ENCODE results near the gene RABAC1. TPM values are rescaled to one million over a fixed set of nuclear protein-coding genes. Genes with fewer than 3 reads are reported as not detected.

Gene RABAC1
- total RNA-seq, 1 donor from 2014 or later = 360 TPM

- Histone ChIP-seq H3K4me3 (no peak overlapping the region), H3K4me1 (no peaks in the 10 kb centered on the region)
- DNase-seq (ENCODE audit: low spot score in 2 of 2) = no peak
Observed at GRCh38 chr19:41908724-41909464, 50.2 kb downstream of the RABAC1 start.

GRCh38 chr19:41907994-41908615 lies 51.0 kb downstream of the RABAC1 start:
- Histone ChIP-seq H3K27me3 (peaks cover 4% of the 10 kb centered on the region), H3K27ac (no peak overlapping the region), H3K36me3 (peaks cover 37 to 43% of the 10 kb centered on the region in 2 donors), H3K4me3 (no peak overlapping the region), H3K4me1 (no peaks in the 10 kb centered on the region), H3K9me3 (no peaks in the 10 kb centered on the region)
- no peak for DNase-seq (ENCODE audit: low spot score in 2 of 2)
- no peak for TF ChIP-seq CTCF (IDR thresholded peaks at IDR 0.05)
- intact Hi-C loops (cut with DNase I) = no loop called here

More at GRCh38 chr19:41908724-41909464, 50.2 kb downstream of the RABAC1 start:
- H3K27me3 ChIP-seq = peaks cover 10% of the 10 kb centered on the region
- intact Hi-C loops (cut with DNase I) = no loop called here
- H3K27ac ChIP-seq = no peak overlapping the region
- no peak for TF ChIP-seq CTCF (IDR thresholded peaks at IDR 0.05)
- no peaks in the 10 kb centered on the region for H3K9me3 ChIP-seq
- H3K36me3 ChIP-seq = peaks cover 29 to 35% of the 10 kb centered on the region in 2 donors

GRCh38 chr19:41906916-41907680 lies 52.0 kb downstream of the RABAC1 start:
- Histone ChIP-seq H3K9me3 (no peaks in the 10 kb centered on the region), H3K4me1 (no peaks in the 10 kb centered on the region), H3K4me3 (no peak overlapping the region), H3K27ac (no peak overlapping the region), H3K27me3 (no peaks in the 10 kb centered on the region), H3K36me3 (peaks cover 47 to 53% of the 10 kb centered on the region in 2 donors)
- DNase-seq (ENCODE audit: low spot score in 2 of 2) = no peak
- no peak for TF ChIP-seq CTCF (IDR thresholded peaks at IDR 0.05)
- intact Hi-C loops (cut with DNase I) = no loop called here

Other genes with a start within 250 kb of the RABAC1 start
- not detected for gene CEACAM6, start 203.8 kb downstream of the RABAC1 start, total RNA-seq
- not detected for gene CEACAM3, start 162.7 kb downstream of the RABAC1 start, total RNA-seq
- not detected for gene LYPD4, start 114.6 kb downstream of the RABAC1 start, total RNA-seq
- not detected for gene DMRTC2, start 114.3 kb downstream of the RABAC1 start, total RNA-seq
- gene RPS19, start 99.1 kb downstream of the RABAC1 start, total RNA-seq = 956 TPM
- gene CD79A, start 82.0 kb downstream of the RABAC1 start, total RNA-seq = not detected
- gene ARHGEF1, start 76.1 kb downstream of the RABAC1 start, total RNA-seq = 178 TPM
- not detected for gene ERFL, start 30.9 kb downstream of the RABAC1 start, total RNA-seq
- 1.1 TPM for gene ATP1A3, start 34.9 kb upstream of the RABAC1 start, total RNA-seq
- 15.5 TPM for gene GRIK5, start 110.9 kb upstream of the RABAC1 start, total RNA-seq
- gene ZNF574, start 116.8 kb upstream of the RABAC1 start, total RNA-seq = 14.9 TPM
- gene POU2F2, start 173.1 kb upstream of the RABAC1 start, total RNA-seq = not detected

Data from ascending aorta (tissue), 2 donors.